Fibroblast of upper back skin (primary cell): ENCODE measurements around the gene CRTAC1.
"Not testable (repeated sequence)": the region's sequence is repeated elsewhere in the genome, so short reads cannot be mapped to it uniquely, and the experiment has no call there.

Source experiments
- DNase-seq: peaks from one replicate; pipeline ENCODE4 v3.0.0-alpha.2; 2013

CRTAC1 gene

GRCh38 chr10:97866524-97867219 is 163.7 kb downstream of the CRTAC1 start:
- no peak for DNase-seq

GRCh38 chr10:97865488-97865887 is 164.9 kb downstream of the CRTAC1 start:
- no peak for DNase-seq

DNA sequence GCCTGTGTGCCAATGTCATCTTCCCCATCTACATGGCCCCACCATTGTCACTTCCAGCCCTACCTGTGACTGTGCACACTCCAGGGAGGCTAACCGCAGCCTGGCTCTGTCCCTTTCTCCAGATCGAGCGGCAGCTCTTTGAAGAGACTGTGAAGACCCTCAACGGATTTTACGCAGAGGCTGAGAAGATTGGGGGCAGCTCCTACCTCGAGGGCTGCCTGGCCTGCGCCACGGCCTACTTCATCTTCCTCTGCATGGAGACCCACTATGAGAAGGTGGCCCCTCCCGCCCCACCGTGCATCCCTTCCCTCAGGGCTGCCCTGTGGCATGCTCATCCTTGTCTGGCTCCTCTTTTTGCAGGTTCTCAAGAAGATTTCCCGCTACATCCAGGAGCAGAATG is 166.6 kb downstream of the CRTAC1 start:
- DNase-seq, result no peak

- DNase-seq, result no peak
These were observed 168.5 kb downstream of the CRTAC1 start for GRCh38 chr10:97861924-97862323.

GRCh38 chr10:97861097-97861750 is 169.2 kb downstream of the CRTAC1 start:
- DNase-seq, result peak; percentile 31

- no peak for DNase-seq
These were observed 172.4 kb downstream of the CRTAC1 start for GRCh38 chr10:97858001-97858439.

DNA sequence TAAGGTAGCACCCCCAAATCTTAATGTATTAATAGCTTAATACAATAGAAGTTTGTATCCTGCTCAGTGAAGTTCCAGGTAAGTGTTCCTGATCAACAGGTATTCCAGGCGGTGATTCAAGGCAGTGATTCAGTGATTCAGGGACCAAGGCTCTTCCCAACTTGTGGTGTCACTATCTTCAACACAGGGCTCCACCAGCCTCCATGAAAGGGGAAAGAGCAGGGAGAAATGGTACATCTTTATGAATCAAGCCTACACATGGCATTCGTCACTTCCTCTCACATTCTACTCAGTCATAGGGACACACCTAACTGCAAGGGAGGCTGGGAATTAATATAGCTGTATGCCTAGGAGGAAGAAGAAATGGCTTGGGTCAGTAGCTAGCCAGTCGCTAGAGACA is 175.7 kb downstream of the CRTAC1 start:
- DNase-seq, result no peak

- no peak for DNase-seq
These were observed 177.5 kb downstream of the CRTAC1 start for GRCh38 chr10:97852840-97853405.

DNA sequence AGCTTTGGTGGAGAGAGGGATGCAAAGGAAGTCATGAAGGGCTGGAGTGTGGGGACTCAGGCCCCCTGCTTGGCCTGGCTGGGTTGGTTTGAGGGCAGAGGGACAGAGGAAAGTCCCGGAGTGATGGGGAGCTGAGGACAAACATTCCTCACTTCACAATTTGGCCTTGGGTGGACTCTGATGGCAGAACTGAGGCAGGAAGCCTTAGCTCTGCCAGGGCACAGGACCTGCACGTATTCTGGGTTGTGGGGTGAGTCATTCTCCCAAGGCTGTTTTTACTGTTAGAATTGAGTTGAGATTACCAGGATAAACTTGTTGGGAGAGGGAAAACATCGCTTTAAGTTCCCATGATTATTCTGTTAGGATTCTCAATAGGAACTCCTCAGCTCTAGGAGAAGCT is 178.1 kb downstream of the CRTAC1 start:
- DNase-seq, result no peak

DNA sequence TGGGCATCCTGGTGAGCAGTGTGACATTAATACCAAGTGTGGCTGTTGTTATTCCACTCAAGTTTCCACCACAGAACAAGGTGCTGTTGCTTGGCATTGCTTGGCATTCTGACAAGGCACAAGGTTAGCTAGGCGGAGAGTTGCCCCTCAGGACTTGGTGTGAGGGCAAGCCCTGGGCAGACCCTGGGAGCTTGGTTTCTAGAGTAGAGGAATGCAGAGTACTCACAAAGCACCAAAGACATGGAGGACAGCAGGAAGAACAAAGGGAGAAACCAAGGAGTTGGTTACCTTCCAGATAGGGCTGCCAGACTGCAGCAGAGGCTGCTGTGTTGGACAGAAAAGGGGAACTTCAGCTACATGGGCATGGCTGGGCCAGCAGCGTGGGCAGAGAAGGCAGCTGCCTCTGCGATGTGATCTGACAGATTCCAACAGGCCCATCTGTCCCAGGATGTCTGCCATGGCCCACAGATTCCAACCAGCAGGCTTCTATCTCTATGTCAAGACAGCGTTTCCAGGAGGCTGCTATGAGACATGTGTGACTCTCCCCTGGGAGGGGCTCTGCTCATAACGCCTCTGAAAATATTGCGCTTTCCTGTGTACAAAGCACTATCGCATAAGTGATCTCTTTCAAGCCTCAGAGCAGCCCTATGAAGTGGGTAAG is 178.9 kb downstream of the CRTAC1 start:
- DNase-seq, result no peak

GRCh38 chr10:97850446-97850845 is 180.0 kb downstream of the CRTAC1 start:
- no peak for DNase-seq

GRCh38 chr10:97849687-97850402 is 180.6 kb downstream of the CRTAC1 start, which contains the start of gene GOLGA7B:
Gene GOLGA7B, plus strand, starts transcription at chr10:97849843. Its CDS starts 461 bp downstream, at chr10:97850304.
- DNase-seq, result peak; percentile 16

DNA sequence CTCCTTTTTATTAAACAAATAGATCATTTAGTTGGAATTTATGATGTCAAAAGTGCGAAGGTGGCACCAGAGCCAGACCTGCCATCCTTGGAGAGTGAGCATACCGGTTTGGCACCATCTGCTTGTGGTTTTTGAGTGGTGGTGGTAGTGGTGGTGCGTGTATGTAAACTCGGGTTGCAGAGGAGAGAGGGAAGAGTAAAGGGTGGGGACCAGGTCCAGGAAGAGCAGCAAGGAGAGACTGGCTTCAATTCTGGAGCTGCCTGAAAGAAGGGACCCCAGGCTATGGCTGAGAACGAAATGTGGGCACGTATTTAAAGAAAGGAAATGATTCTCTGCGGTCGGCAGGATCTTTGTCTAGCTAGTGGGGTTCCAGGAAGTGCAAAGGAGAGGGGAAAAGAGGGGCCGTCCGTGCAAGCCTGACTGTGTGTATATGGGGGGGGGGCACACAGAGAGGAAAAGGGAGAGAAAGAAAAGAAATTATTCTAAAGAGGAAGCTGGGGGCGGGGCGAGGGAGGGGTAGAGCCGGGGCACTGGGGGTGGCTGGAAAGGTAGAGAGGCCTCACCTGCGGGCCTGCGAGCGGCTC is 181.2 kb downstream of the CRTAC1 start:
- DNase-seq, result no peak

DNA sequence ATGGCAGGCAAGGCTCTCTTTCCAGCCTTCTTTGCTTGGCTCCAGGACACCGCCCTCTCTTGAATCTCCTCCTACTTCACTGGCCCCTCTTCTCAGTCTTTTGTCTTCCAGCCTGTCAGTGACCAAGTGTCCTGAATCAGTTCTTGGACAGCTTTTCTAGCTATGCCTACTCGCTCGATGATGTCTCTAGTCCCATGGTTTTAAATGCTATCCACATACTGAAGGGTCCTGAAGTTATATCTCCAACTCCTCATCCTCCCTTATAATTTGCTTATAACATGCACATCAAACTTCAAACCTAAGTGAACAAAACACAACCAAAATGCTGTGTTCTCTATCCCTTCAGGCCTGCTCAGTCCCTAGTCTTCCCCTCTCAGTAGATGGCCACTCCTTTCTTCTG is 185.7 kb downstream of the CRTAC1 start:
- no peak for DNase-seq

GRCh38 chr10:97843972-97844371 is 186.4 kb downstream of the CRTAC1 start:
- not testable (repeated sequence) for DNase-seq

GRCh38 chr10:97843281-97843671 is 187.1 kb downstream of the CRTAC1 start:
- peak; percentile 11 for DNase-seq

DNA sequence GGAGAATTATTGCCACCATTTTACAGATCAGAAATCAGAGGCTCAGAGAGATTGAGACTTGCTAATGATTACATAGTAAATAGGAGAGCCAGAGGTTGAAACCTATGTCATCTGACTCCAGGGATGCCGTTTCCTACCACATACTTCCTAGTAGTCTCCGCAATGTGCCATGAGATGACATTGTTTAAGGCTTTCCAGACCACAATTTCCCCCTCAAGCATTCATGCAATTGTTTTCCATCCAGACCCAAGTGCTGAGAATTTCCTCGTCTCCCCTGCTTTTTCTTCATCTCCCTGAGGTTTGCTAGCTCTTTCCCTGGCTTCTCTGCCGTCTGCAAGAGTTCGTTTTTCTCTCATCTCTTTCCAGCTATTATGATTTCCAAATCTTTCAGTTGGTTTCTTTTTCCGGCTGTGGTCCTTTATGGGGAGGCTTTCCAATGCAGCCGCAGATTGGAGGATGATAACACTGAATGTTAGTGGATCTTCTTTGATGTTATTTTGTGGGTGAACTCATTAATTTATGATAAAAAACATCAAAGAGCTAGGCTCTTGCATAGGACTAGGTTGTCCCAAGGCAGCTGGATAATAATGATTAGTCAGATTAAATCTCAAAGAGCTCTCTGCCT is 187.7 kb downstream of the CRTAC1 start:
- no peak for DNase-seq

GRCh38 chr10:97842114-97842513 is 188.3 kb downstream of the CRTAC1 start:
- DNase-seq, result not testable (repeated sequence)

DNA sequence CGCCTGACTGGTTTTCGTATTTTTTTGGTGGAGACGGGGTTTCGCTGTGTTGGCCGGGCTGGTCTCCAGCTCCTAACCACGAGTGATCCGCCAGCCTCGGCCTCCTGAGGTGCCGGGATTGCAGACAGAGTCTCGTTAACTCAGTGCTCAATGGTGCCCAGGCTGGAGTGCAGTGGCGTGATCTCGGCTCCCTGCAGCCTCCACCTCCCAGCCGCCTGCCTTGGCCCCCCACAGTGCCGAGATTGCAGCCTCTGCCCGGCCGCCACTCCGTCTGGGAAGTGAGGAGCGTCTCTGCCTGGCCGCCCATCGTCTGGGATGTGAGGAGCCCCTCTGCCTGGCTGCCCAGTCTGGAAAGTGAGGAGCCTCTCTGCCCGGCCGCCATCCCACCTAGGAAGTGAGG is 189.3 kb downstream of the CRTAC1 start:
- not testable (repeated sequence) for DNase-seq

DNA sequence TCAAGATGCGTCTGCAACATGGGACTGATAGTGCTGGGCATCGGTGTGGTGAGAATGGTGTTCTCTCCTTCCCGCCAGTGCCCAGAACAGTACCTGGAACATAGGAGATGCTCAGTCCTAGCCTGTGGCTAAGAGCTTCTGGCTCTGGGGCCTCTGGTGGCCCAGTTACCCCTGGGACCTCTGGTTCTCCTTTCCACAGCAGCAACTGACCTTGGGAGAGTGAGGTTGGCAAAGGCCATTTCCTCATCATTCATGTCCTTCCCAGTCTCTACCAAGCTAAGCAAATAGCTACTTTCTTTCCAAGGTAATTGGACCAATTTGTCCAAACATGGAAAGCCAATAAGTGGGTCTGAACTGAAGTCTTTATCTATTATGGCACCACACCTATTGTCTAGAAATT is 192.3 kb downstream of the CRTAC1 start:
- no peak for DNase-seq

DNA sequence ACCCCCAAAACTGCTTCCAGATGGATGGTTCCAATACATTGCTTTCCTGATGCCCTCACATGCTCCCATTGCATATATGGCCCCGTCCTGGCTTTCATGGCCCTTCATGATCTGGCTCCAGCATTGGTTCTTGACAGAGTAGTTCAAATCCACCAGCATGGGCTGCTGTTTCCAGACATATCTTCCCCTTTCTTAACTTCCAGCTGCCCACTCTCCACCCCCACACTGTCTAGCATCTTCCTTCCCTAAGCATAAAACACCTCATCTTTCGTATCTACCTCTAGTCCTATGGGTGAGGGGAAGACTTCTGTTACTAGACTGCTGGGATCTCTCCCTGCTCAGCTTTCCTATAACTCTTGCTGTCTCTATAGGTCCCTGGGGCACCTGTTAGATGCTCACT is 194.0 kb downstream of the CRTAC1 start:
- DNase-seq, result no peak

DNA sequence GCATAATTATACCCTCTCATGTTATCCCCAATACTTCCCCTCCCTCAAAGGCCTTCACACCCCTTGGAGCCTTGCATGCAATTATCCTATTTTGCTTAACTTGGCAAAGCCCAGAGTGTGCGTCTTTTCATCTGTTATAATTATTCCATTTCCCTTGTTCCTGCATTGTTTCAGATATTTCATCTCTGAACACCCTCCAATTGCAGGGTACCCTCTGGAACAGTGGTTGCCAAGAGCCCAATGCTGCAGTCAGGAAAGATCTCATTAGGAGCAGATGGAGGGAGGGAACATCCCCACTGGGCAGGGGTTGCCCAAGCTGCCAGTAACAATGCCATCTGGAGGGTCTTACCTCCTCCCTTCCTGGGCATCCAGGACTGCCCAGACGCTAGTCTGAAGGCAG is 199.2 kb downstream of the CRTAC1 start:
- no peak for DNase-seq
